Endodermal cell (in vitro differentiated cells): Measurements from ENCODE around the gene ACSM5. TPM values are rescaled to one million over a fixed set of nuclear protein-coding genes. Genes with fewer than 3 reads are reported as not detected.

Experiments
- DNase-seq: peaks from one replicate; pipeline ENCODE4 v3.0.0-alpha.2; 2017
- H3K27ac ChIP-seq: 2 replicates; pipeline ENCODE4 v1.5.1; 2013; ENCODE audit warnings: mild to moderate bottlenecking, low read depth, low read length, moderate library complexity
- H3K27me3 ChIP-seq: 2 replicates; pipeline ENCODE4 v1.6.1; 2013; ENCODE audit warnings: mild to moderate bottlenecking, low read length, moderate library complexity; ENCODE audit not compliant: insufficient read depth, control insufficient read depth, poor library complexity, severe bottlenecking
- H3K36me3 ChIP-seq: 2 replicates; pipeline ENCODE4 v1.7.0; 2013; ENCODE audit warnings: mild to moderate bottlenecking, low read length, moderate library complexity; ENCODE audit not compliant: control insufficient read depth, insufficient read depth
- H3K4me1 ChIP-seq: one replicate; pipeline ENCODE4 v1.7.0; 2013; ENCODE audit warnings: low read length; ENCODE audit not compliant: control insufficient read depth, insufficient read depth
- H3K4me3 ChIP-seq: 2 replicates; pipeline ENCODE4 v1.5.1; 2013; ENCODE audit warnings: mild to moderate bottlenecking, low read length, moderate library complexity
- H3K9ac ChIP-seq: 2 replicates; pipeline ENCODE4 v1.6.1; 2013; ENCODE audit warnings: mild to moderate bottlenecking, low read length, moderate library complexity; ENCODE audit not compliant: poor library complexity, severe bottlenecking; ENCODE audit errors: extremely low read depth
- H3K9me3 ChIP-seq: 2 replicates; pipeline ENCODE4 v1.6.1; 2013; ENCODE audit warnings: mild to moderate bottlenecking, low read length, moderate library complexity; ENCODE audit not compliant: control insufficient read depth
- H3K27ac Mint-ChIP-seq: 2 replicates; pipeline ENCODE4 v1.8.0; 2020; ENCODE audit warnings: mixed read lengths
- H3K27me3 Mint-ChIP-seq: 2 replicates; pipeline ENCODE4 v1.8.0; 2021; ENCODE audit warnings: mild to moderate bottlenecking, mixed read lengths; ENCODE audit not compliant: insufficient read depth
- H3K36me3 Mint-ChIP-seq: 2 replicates; pipeline ENCODE4 v1.8.0; 2020; ENCODE audit warnings: low read depth, mixed read lengths
- H3K4me1 Mint-ChIP-seq: 2 replicates; pipeline ENCODE4 v1.8.0; 2020; ENCODE audit warnings: mixed read lengths
- H3K4me3 Mint-ChIP-seq: 2 replicates; pipeline ENCODE4 v1.8.0; 2020; ENCODE audit warnings: mild to moderate bottlenecking, moderate library complexity, mixed read lengths
- H3K9me3 Mint-ChIP-seq: 2 replicates; pipeline ENCODE4 v1.8.0; 2020; ENCODE audit warnings: mild to moderate bottlenecking, mixed read lengths
- WGBS, 2 experiments: methylation state at CpG; one replicate each; pipeline versions ENCODE4 v1.1.5 to v1.1.7; 2013; ENCODE audit warnings: missing lambda C conversion rate in 2 of 2, mixed read lengths in 1 of 2; ENCODE audit not compliant: insufficient coverage in 1 of 2, insufficient read length in 1 of 2; 5-methylcytosine and 5-hydroxymethylcytosine counted together
- total RNA-seq, 2 donors: library from RNA; stranded (reverse); fragmentation: NEBNext Ultra II Directional in 1 of 2; extraction: Animal tissue kit (Norgen Biotek cat#: 25700) in 1 of 2; gene quantifications; 2 replicates in 1 of 2; 3 replicates in 1 of 2; pipeline ENCODE4 v1.2.1, GENCODE V29; 2021
- TF ChIP-seq, protein P1 (sequence below): fragments of 200-600 bp; sonication (generic); conservative IDR thresholded peaks from 2 replicates; pipeline ENCODE4 v1.5.0; 2021; ENCODE audit warnings: antibody characterized with exemption, mild to moderate bottlenecking

Gene ACSM5
- total RNA-seq, 2 donors from 2014 or later: not detected

GRCh38 chr16:20484726-20485125, 75.4 kb downstream of the ACSM5 start:
- WGBS, 2 experiments: 69% methylated on average over 1 of the region's 1 CpG; no CpG with 5 or more reads in 1 of the 2 experiments
- Mint-ChIP-seq H3K9me3 (peaks cover 19% of the 10 kb centered on the region), H3K36me3 (no peaks in the 10 kb centered on the region), H3K4me3 (no peak overlapping the region), H3K27me3 (peaks cover 2% of the 10 kb centered on the region), H3K4me1 (no peaks in the 10 kb centered on the region), H3K27ac (no peak overlapping the region)
- no peaks in the 10 kb centered on the region for H3K9me3 ChIP-seq
- TF ChIP-seq, protein P1, sequence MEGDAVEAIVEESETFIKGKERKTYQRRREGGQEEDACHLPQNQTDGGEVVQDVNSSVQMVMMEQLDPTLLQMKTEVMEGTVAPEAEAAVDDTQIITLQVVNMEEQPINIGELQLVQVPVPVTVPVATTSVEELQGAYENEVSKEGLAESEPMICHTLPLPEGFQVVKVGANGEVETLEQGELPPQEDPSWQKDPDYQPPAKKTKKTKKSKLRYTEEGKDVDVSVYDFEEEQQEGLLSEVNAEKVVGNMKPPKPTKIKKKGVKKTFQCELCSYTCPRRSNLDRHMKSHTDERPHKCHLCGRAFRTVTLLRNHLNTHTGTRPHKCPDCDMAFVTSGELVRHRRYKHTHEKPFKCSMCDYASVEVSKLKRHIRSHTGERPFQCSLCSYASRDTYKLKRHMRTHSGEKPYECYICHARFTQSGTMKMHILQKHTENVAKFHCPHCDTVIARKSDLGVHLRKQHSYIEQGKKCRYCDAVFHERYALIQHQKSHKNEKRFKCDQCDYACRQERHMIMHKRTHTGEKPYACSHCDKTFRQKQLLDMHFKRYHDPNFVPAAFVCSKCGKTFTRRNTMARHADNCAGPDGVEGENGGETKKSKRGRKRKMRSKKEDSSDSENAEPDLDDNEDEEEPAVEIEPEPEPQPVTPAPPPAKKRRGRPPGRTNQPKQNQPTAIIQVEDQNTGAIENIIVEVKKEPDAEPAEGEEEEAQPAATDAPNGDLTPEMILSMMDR: no peak
- no peak overlapping the region for H3K4me3 ChIP-seq
- no peak overlapping the region for H3K9ac ChIP-seq
- H3K27me3 ChIP-seq: no peaks in the 10 kb centered on the region
- no peak for DNase-seq
- no peaks in the 10 kb centered on the region for H3K36me3 ChIP-seq
- no peaks in the 10 kb centered on the region for H3K4me1 ChIP-seq
- H3K27ac ChIP-seq: no peak overlapping the region

DNA sequence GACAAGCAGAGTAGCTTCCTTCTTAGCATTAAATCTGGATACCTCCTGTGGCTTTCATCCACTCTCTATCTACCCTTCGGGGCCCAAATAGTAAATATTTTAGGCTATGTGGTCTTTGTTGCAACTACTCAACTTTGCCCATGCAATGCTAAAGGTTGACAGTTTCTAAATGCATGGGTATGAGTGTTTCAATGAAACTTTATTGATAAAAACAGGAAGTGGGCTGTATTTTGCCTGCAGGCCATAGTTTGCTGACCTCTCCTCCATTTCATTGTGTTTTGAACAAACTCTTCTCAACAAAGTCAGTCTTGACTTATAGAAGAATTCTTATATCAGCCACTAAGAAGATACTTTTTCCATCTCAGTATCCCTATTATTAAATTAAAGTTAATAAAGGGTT, 76.1 kb downstream of the ACSM5 start:
- Mint-ChIP-seq H3K9me3 (peaks cover 19% of the 10 kb centered on the region), H3K36me3 (no peaks in the 10 kb centered on the region), H3K27ac (no peak overlapping the region), H3K4me3 (no peak overlapping the region), H3K27me3 (peaks cover 2% of the 10 kb centered on the region), H3K4me1 (no peaks in the 10 kb centered on the region)
- H3K27ac ChIP-seq: no peak overlapping the region
- WGBS, 2 experiments: 90% methylated on average over 1 of the region's 1 CpG; no CpG with 5 or more reads in 1 of the 2 experiments
- H3K27me3 ChIP-seq: no peaks in the 10 kb centered on the region
- no peak overlapping the region for H3K4me3 ChIP-seq
- no peaks in the 10 kb centered on the region for H3K36me3 ChIP-seq
- DNase-seq: no peak
- no peaks in the 10 kb centered on the region for H3K4me1 ChIP-seq
- H3K9me3 ChIP-seq: no peaks in the 10 kb centered on the region
- no peak overlapping the region for H3K9ac ChIP-seq
- TF ChIP-seq, protein P1: no peak

Other genes starting within 250 kb of the ACSM5 start
- gene GP2, start 82.0 kb upstream of the ACSM5 start, total RNA-seq: not detected
- not detected for gene UMOD, start 56.8 kb upstream of the ACSM5 start, total RNA-seq
- gene PDILT, start 4.8 kb upstream of the ACSM5 start, total RNA-seq: not detected
- not detected for gene ACSM2A, start 42.0 kb downstream of the ACSM5 start, total RNA-seq
- gene ACSM2B, start 166.8 kb downstream of the ACSM5 start, total RNA-seq: not detected